NCI-H345 treated with DMSO at 0.1 percent for 48 hours (cell line): ENCODE results near the gene SLC66A3.

Source experiments
- DNase-seq: peaks from one replicate; lab custom pipeline; 2025; ENCODE audit not compliant: unreplicated experiment; lab: John Stamatoyannopoulos, UW

The SLC66A3 gene

DNA sequence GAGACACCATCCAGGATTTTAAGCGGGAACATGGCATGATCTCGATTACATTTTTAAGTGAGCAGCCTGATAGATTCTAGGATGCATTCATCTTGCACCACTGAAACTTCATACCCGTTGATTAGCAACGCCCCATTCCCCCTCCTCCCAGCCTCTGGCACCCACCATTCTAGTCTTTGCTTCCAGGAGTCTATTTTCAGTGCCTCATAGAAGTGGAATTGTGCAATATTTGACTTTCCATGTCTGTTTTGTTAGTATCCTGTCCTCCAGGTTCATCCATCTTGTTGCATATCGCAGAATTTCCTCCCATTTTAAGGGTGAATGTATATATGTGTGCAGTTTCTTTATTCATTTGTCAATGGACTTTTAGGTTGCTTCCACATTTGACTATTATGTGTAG is 20.9 kb upstream of the SLC66A3 start:
- no peak for DNase-seq

DNA sequence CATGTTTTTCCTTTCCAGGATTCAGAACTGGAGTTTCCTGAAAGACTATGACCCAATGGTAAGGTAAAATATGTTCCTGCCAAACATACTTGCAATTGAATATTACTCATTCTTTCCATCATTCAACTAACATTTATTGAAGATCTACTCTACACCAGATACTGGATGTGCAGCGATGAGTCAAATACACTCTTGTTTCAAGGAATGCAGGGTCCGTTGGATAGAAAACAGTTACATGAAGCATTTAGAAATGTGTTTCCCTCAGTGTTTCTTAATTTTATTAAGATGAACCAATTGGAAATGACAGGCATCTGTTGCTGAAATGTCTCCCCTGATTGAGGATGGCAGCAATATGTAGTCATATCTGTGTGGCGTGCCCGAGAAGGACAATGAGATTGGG is 14.8 kb upstream of the SLC66A3 start:
- DNase-seq: no peak

DNA sequence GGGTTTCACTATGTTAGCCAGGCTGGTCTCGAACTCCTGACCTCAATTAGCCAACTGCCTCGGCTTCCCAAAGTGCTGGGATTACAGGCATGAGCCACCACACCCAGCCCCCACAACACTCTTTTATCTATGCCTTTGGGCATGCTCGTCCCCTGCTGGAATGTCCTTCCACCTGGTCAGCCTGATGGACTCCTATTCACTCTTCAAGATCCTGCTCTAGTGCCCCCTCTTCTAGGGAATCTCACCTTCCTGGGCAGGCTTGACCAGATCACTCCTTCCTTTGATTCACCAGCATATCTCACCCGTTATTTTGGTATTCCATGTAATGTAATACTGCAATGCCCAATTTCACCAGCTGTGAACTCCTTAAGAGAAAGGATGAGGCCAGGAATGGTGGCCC is 13.9 kb upstream of the SLC66A3 start:
- DNase-seq: no peak

DNA sequence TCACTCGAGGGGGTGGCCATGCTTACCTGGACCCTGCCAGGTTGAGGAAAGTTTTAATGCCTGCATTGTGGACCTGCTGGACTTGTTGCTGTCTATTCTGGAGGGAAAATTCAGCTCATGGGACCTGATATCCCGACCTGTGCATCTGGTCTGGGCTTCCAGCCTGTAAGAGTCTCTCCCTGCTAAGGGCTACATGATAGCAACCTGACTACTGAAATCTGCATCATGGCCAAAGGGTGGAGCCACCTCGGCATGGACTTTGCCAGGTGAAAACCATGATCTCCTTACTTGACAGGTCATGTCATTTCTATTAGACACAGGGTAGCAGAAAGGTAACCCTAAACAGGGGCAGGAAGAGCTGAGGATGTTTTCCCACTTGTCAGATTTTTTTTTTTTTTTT is 12.9 kb upstream of the SLC66A3 start:
- DNase-seq: no peak

DNA sequence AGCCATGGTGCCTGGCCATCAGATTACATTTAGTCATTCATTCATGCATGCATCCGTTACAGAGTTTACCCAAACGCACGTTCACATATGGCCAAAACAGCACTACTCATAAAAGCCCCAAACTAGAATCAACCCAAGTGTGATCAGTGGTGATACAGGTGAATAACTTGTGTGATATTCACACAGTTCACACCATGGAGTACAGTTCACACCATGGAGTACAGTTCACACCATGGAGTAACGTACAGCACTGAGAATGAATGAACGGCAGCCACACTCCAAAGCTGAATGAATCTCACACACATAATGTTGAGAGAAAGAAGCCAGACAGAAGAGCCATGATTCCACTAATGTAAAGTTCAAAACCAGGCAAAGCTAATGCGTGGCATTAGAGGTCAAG is 12.3 kb upstream of the SLC66A3 start:
- DNase-seq: no peak

DNA sequence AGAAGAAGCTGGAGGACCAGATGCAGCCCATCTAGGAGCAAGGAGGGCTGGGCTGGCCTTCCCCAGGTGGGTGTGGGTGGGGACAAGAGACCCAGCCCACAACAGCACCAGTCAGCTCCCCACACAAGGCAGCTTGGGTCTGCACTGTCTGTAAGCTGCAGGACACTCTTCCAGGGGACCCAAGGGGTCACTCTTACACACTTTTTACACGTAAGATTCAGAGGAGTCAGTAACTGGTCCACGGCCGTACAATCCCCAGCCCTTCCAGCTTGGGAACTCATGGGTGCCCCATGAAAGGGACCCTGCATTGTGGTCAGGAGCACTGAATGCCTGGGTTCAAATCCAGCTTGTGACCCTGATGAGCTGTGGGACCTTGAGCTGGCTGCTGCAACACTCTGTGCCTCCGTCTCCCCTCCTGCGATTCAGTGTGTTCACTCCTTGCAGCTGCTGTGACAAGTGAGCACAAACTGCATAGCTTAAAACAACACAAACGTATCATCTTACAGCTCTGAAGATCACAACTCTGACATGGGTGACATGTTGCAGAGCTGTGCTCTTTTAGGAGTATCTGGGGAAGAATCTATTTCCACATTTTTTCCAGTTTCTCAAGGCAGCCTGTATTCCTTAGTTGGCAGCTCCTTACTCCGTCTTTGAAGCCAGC is 11.1 kb upstream of the SLC66A3 start:
- DNase-seq: no peak

DNA sequence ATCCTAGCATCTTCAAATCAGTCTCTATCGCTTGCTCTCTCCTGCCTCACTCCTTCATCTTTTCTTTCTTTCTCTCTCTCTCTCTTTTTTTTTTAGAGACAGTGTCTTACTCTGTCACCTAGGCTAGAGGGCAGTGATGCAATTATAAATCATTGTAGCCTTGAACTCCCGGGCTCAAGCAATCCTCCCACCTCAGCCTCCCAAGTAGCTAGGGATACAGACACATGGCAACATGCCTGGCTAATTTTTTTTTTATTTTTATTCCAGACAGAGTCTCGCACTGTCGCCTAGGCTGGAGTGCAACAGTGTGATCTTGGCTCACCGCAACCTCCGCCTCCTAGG is 10.6 kb upstream of the SLC66A3 start:
- no peak for DNase-seq

DNA sequence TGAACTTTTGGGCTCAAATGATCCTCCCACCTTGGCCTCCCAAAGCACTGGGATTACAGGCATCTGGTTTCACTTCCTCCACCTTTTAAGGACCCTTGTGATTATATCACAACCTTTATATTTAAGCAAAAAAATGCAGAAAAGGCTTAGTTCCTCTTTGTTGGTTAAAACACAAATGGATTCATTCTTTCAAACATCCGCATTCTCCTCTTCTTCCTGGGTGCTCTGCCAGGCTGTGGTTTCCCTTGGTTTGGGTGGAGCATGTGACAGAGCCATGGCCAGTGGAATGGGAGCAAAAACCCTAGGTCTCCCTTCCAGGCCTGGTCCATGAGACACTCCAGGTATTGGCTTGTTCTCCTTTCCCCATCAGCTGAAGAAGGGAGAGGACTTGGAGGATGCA is 9.9 kb upstream of the SLC66A3 start:
- no peak for DNase-seq

DNA sequence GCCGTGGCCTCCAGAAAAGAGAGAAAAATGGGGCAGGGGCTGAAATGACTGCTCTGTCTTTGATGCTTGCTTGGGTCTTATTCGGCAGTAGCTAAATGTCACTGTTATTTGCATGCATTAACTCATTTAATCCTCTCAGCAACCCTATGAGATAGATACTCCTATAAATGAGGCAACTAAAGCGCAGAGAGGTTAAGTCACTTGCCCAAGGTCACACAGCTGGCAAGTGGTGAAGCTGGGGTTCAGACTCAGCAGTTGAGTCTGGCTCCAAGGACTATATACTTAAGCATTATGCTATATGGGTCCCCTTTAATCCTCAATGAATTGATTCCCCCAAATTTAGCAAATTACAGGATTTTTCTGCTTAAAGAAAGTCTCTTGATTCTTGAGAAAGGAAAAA is 9.2 kb upstream of the SLC66A3 start:
- DNase-seq: no peak

DNA sequence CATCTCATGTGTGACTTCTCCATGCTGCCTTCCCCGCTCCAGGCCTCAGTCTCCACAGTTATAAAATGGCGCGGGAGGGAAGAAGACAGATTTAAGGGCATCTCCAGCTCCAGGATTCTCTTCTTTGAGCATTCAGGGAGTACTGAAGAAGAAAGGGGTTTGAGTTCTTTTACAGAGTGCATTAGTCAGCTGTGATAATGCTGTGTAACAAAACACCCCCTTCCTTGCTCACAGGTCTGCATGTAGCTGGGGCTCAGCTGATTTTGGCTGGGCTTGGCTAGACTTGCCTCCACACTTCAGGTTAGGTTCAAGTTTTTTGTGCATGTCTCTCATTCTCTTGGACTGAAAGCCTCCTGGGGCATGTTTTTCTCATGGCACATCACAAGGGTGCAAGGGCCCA is 8.0 kb upstream of the SLC66A3 start:
- no peak for DNase-seq

DNA sequence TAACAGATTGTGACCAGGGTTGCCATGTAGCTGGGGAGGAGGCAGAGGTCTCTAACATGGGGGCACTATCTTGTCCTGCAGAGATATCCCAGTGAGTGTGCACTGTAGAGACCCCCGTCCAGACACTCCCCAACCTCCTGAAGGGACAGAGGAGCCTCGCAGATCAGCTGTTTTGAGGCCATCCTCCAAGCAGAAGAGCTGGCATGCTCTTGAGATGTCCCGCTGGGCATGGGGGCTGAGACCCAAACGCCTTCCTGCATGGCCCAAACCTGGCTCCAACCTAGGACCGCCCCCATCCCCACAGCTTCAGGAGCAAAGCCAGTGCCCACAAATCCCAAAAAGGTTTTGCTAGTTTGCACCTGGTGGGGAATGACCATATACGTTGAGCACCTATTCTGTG is 2.7 kb upstream of the SLC66A3 start:
- no peak for DNase-seq

DNA sequence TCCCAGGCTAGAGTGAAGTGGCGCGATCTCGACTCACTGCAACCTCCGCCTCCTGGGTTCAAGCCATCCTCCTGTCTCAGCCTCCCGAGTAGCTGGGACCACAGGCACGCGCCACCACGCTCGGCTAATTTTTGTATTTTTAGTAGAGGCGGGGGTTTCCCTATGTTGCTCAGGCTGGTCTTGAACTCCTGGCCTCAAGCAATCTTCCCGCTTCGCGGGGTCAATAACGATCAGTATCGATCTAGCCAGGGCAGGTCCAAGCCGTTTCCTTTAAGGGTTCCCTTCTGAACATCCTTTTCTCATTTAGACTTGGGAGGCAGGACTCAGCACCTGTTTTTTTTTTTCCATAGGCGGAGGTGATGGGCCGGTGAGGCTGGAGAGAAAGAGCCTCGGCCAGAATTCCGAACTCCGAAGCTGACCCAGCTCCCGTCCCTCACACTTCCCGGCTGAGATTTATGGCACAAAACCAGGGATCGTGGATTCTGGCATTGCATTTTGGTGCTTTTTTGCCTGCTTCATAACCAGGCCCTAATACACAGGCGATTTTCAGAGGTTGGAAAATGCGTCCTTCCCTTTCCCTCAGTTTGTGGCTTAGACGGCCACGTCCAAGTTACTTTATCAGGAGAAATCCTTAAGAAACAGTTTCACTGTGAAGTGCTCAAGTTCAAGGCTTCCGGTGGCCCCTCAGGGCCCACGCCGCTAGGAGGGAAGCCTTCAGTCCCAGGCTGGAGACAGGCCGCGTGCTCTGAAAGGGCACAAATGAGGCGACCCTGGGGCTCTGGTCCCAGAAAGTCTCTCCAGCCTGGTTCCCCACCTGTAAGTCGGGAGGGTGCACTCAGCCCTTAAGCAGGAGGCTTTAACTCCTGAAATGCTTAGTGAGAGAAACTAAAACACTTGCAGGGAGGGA is 998 bp upstream of the SLC66A3 start:
- no peak for DNase-seq

DNA sequence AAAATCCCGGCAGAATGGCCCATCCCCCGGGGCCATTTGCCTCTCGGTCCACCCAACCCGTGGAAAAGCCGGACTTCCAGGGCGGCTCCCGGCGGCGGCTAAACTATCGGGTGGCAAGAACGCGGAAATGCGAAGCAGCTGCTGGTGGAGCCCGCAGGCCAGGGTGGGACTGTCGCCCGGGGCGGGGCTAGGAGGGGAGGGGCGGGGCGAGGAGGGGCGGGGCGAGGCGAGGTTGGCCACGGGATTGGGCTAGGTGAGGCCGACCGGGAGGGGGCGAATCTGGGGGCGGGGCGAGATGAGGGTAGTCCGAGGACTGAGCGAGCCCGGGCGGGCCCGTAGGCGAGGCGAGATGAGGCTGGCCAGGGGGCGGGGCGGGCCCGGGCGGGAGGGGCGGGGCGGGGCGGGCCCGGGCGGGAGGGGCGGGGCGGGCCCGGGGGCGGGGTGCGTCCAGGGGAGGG is 315 bp upstream of the SLC66A3 start:
- DNase-seq: peak; percentile 95

DNA sequence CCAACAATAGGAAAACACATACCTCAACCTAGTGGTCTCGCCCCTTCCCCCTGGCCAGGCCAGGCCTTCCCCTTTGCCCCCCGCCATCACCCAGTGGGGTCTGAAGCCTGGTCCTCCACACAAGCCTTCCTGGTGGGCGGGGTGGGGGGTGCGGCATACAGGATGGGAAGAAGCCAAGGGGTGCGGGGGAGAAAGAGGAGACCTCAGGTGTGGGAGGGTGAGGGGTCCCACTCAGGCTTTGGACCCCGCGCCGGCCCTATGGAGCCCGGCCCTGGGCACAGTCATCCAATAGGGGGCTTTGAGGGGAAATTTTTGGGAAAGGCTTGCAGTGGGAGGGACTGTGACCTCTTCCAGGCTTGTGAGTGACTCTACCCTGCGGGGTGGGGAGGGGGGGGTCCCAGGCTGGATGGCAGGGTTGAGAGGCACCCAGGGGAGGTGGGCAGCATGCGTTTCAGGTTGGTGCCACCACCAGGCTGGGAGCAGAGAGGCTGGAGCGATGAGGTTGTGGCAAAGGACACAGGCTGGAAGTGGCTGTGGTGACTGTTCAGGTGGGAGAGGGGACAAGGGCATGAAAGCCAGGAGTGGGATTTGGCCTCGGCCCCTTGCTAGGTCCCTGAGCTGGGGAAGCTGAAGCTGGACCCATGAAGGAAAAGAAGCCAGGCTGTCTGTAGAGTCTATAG is 1.3 kb downstream of the SLC66A3 start:
- DNase-seq: no peak

DNA sequence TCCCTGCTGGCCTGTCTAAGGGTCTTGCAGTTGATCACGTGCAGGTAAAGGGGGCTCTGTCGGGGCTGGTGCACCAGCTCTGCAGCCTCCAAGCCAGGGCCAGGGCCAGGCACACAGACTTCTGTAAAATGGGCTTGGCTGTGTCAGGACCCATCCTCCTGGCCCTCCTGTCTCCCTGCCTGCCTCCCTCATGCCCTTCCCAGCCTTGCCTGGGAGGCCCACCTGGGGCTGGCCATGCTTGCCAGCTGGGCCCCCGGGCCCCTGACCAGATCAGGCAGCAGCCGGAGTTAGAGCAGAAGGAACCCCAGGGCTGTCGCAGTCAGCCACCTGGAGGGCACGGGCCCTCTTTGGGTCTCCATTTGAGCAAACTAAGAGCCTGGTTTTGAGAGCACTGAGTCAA is 2.0 kb downstream of the SLC66A3 start:
- no peak for DNase-seq

DNA sequence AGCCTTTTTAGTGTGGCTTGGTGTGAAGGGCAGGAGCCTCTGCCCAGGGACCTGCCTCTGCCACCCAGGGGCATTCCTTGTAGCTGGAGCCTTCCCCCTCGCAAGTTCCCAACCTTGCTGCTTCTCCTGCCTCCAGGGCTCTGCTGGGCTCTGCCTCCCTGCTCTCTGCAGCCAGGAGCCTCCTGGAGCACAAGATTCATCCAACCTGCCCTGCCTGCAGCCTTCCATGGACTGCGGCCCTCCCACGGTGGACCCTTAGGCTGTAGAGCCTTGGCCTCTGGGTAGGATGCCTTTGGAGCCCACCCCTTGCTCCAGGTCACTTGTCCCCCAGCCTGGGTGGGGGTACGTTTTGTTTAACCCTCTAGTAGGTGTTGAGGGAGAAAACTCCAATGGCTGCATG is 2.5 kb downstream of the SLC66A3 start:
- DNase-seq: no peak

DNA sequence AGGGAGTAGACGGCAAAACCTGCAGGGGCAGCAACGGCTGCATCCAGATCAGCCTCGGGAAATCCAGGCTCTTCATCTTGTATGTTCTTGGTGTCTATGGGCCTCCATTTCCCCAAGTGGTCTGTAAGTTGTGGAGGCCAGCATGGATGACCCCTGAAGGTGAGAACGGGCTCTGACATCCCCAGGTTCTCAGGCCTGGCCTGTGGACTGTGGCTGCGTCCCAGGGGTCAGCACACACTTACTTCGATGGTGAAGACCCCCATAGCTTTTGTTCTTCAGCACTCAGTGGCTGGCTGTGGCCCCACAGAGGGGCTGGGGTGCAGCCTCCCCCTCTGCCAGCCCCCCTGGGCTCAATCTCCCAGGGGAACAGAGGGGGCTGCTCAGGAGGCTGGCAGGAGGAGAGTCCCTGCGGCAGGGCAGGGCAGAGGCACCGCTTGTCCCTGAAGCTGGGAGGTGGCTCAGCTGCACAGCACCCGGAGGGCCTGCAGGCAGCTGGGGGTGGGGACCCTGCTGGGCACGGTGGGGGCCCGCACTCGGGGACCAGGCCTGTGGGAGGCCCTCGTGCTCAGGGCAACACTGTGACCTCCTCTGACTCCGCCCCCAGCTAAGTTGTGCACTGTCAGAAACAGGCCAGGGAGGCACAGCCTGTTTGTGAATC is 3.8 kb downstream of the SLC66A3 start:
- no peak for DNase-seq

DNA sequence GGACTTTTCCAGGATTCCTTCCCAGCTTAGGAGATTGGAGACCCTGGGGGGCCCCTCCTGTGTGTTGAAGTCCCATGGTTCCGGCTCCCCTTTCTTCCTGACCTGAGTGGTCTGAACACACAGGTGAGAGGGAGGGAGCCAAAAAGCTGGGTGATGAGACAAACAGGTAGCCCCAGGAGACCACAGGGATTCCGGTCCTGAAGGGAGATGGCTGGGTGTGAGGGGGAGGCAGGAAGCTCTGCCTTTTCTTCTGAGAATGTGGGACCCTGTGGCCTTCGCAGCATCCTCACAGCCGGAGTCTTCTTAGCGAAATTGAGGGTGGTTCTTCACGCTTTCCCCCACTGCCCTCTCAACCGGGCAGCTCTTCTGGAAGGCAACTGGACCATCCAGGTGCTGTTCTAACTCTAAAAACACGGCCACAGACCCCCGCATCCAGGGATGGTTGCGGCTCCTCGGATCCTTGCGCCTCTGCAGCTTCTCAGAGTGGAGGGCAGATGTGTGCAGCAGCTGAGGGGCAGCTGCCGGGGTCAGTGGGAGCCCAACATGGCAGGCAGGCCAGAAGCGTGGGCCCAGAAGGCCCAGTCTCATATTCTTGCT is 4.4 kb downstream of the SLC66A3 start:
- DNase-seq: no peak

DNA sequence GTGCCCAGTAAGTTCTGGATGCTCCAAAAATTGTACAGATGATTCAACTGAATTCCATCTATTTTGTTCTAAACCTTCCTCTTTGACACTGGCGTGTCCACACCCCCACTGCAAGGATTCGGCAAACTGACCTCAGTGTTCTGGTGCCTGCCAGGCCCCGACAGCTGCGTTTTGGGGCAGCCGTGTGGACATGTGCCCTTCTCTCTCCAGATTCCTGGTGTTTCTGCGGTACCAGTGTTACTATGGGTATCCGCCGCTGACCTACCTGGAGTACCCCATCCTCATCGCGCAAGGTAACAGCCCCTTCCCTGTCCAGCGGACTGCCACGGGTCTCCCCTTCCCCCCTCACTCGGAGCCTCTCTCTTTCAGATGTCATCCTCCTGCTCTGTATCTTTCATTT is 5.0 kb downstream of the SLC66A3 start:
- no peak for DNase-seq

DNA sequence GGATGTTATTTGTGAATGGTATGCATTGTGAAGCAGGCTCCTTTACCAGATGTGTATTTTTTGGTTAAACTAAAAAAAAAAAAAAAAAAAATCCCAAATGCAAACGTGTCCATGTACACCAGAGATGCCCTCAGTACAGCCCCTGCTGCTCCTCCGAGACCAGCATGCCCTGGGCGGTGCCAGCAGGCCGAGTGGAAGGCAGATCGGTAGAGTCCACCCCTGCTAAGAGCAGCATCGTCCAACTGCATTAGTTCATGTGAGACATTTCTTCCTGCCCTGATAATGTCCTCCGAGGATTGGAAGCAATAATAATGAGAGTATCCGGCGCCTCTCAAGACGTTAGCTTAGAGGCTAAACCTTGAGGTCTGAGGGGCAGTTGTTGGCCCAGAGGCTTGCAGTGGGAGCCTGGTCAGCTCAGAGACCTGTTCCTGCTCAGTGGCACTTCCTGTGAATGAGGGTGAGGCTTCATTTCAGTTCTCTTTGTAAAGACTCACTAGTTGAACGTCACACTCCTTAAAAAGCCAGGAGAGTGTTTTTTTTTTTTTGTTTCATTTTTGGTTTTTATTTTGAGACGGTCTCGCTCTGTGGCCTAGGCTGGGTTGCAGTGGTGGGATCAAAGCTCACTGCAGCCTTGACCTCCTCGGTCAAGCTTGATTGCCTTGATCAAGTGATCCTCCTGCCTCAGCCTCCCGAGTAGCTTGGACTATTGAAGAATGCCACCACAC is 5.6 kb downstream of the SLC66A3 start:
- DNase-seq: no peak

DNA sequence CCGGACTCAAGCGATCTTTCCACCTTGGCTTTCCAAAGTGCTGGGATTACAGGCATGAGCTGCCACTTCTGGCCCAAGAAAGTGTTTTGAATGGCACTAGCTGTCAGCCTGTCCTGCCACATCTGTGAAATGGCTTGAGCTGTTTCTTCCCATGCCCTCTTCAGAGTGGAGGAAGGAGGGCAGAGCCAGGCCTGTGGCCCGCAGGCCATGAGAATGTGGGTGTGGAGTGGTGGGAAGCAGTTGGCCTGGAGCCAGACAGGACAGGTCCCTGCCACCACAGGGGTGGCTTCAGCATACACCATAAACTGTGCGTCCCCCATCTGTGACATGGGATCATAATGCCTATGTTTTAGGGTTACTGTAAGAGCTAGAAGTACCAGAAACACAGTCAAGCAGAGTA is 6.5 kb downstream of the SLC66A3 start:
- no peak for DNase-seq
